GM12878 (cell line): ENCODE results near the gene PDZD7. TPM values are rescaled to one million over a fixed set of nuclear protein-coding genes. Genes with fewer than 3 reads are reported as not detected.

Experiments used
- ATAC-seq: fragments of 200-7000 bp; cut with Tn5 transposase; 3 replicates; pipeline ENCODE4 v1.9.1; 2020; ENCODE audit warnings: mild to moderate bottlenecking, moderate library complexity
- BruUV-seq: library from RNA; stranded (reverse); fragments of 400-500 nt; replicated peaks from 2 replicates; lab custom pipeline; 2021; lab: Mats Ljungman, UMichigan
- CTCF ChIA-PET: fragments of 300-600 bp; sonication (Branson Sonifier 250); formaldehyde crosslinking; extraction: SDS; loops from one replicate; lab custom pipeline; 2021; ENCODE audit warnings: inconsistent platforms; lab: Yijun Ruan, JAX
- POLR2A ChIA-PET: fragments of 350-600 bp; formaldehyde crosslinking; extraction: SDS; loops from one replicate; lab custom pipeline; 2021; ENCODE audit warnings: inconsistent platforms; lab: Charles Lee
- RAD21 ChIA-PET: fragments of 300-600 bp; sonication (Branson Sonifier 250); formaldehyde crosslinking; loops from one replicate; lab custom pipeline; 2023; ENCODE audit warnings: antibody characterized with exemption; ENCODE audit not compliant: unreplicated experiment; lab: Charles Lee
- SMC1A ChIA-PET: fragments of 300-600 bp; sonication (Branson Sonifier 250); formaldehyde crosslinking; loops from one replicate; lab custom pipeline; 2023; ENCODE audit not compliant: unreplicated experiment, uncharacterized antibody; lab: Charles Lee
- DNase-seq: peaks from one replicate; pipeline ENCODE4 v3.0.0-alpha.2; 2011; ENCODE audit warnings: low read depth, low spot score
- FAIRE-seq: peaks from 3 replicates; lab custom pipeline; 2011; peaks lifted over from hg19 to GRCh38; lab: Jason Lieb, UNC
- H2AFZ ChIP-seq: 2 replicates; pipeline ENCODE4 v1.6.0; 2011; ENCODE audit warnings: low read depth, low read length, control low read depth; ENCODE audit not compliant: control insufficient read depth
- H3K27ac ChIP-seq: 2 replicates; pipeline ENCODE4 v1.5.1; 2011; ENCODE audit warnings: control low read depth; ENCODE audit not compliant: control insufficient read depth, insufficient read depth
- H3K27me3 ChIP-seq, 2 experiments: replicated peaks in 1 of 2; 2 replicates each; pipeline versions ENCODE4 v1.6.0 to v1.6.1; 2011; ENCODE audit warnings: low read length in 1 of 2; ENCODE audit not compliant: control insufficient read depth in 2 of 2, insufficient read depth in 2 of 2
- H3K36me3 ChIP-seq, 2 experiments: 2 replicates each; pipeline ENCODE4 v1.5.1; 2011; ENCODE audit warnings: low read length in 1 of 2; ENCODE audit not compliant: control insufficient read depth in 2 of 2, insufficient read depth in 2 of 2
- H3K4me1 ChIP-seq: 2 replicates; pipeline ENCODE4 v1.6.1; 2011; ENCODE audit warnings: mild to moderate bottlenecking, low read length, moderate library complexity, mixed read lengths; ENCODE audit not compliant: control insufficient read depth, insufficient read depth
- H3K4me2 ChIP-seq: 2 replicates; pipeline ENCODE4 v1.6.0; 2011; ENCODE audit warnings: control low read depth; ENCODE audit not compliant: control insufficient read depth, insufficient read depth
- H3K4me3 ChIP-seq: fragments of 200-600 bp; sonication (generic); 2 replicates; pipeline ENCODE4 v1.5.1; 2016
- H3K79me2 ChIP-seq: 2 replicates; pipeline ENCODE4 v1.6.0; 2011; ENCODE audit warnings: low read length; ENCODE audit not compliant: control insufficient read depth, insufficient read depth
- H3K9ac ChIP-seq: 2 replicates; pipeline ENCODE4 v1.8.0; 2011; ENCODE audit warnings: low read length, control low read depth, mixed read lengths; ENCODE audit not compliant: control insufficient read depth, insufficient read depth
- H3K9me3 ChIP-seq: replicated peaks from 3 replicates; pipeline ENCODE4 v1.5.1; 2011; ENCODE audit warnings: mild to moderate bottlenecking, low read length; ENCODE audit not compliant: control insufficient read depth, insufficient read depth
- H4K20me1 ChIP-seq: 2 replicates; pipeline ENCODE4 v1.6.0; 2011; ENCODE audit not compliant: control insufficient read depth, insufficient read depth
- BRCA1 ChIP-seq: IDR thresholded peaks from 2 replicates; pipeline ENCODE4 v1.6.1; 2011; ENCODE audit warnings: low read depth, low read length, improper control_type of control experiment
- CHD2 ChIP-seq: IDR thresholded peaks from 2 replicates; pipeline ENCODE4 v1.6.1; 2011; ENCODE audit warnings: low read depth, low read length, improper control_type of control experiment, borderline replicate concordance
- EED ChIP-seq: sonication (generic); IDR thresholded peaks from 2 replicates; pipeline ENCODE4 v1.6.1; 2016; ENCODE audit warnings: antibody characterized with exemption, low read depth
- KDM1A ChIP-seq: fragments of 200-600 bp; sonication (generic); IDR thresholded peaks from 2 replicates; pipeline ENCODE4 v1.6.1; 2016; ENCODE audit warnings: borderline replicate concordance
- KLF5 ChIP-seq: fragments of 450-650 bp; IDR thresholded peaks from 2 replicates; pipeline ENCODE4 v1.6.1; 2014; ENCODE audit warnings: mild to moderate bottlenecking; ENCODE audit not compliant: partially characterized antibody
- NFIC ChIP-seq: IDR thresholded peaks from 2 replicates; pipeline ENCODE4 v1.6.1; 2012; ENCODE audit warnings: low read depth, mild to moderate bottlenecking, inconsistent platforms, low read length, moderate library complexity
- NFXL1 ChIP-seq: fragments of 450-650 bp; IDR thresholded peaks from 2 replicates; pipeline ENCODE4 v1.6.1; 2017; ENCODE audit warnings: antibody characterized with exemption, mild to moderate bottlenecking, borderline replicate concordance
- NR2C2 ChIP-seq: IDR thresholded peaks from 2 replicates; pipeline ENCODE4 v1.6.1; 2011; ENCODE audit warnings: borderline replicate concordance, low read depth; ENCODE audit not compliant: control insufficient read depth, insufficient read length
- NR2F1 ChIP-seq: fragments of 450-650 bp; conservative IDR thresholded peaks from 2 replicates; pipeline ENCODE4 v1.6.1; 2017; ENCODE audit warnings: mild to moderate bottlenecking
- PML ChIP-seq: IDR thresholded peaks from 2 replicates; pipeline ENCODE4 v1.6.1; 2012; ENCODE audit warnings: low read length, inconsistent platforms
- RCOR1 ChIP-seq: conservative IDR thresholded peaks from 2 replicates; pipeline ENCODE4 v1.6.1; 2012; ENCODE audit warnings: low read depth, low read length, improper control_type of control experiment
- SMC3 ChIP-seq: IDR thresholded peaks from 2 replicates; pipeline ENCODE4 v1.6.1; 2011; ENCODE audit warnings: low read length, improper control_type of control experiment, borderline replicate concordance
- SREBF1 ChIP-seq: IDR thresholded peaks from 2 replicates; pipeline ENCODE4 v1.6.1; 2012; ENCODE audit warnings: mild to moderate bottlenecking, low read length
- WRNIP1 ChIP-seq: IDR thresholded peaks from 2 replicates; pipeline ENCODE4 v1.6.1; 2011; ENCODE audit warnings: low read depth, low read length, improper control_type of control experiment, borderline replicate concordance
- ZNF207 ChIP-seq: fragments of 450-650 bp; IDR thresholded peaks from 2 replicates; pipeline ENCODE4 v1.6.1; 2014; ENCODE audit warnings: antibody characterized with exemption, mild to moderate bottlenecking, borderline replicate concordance
- WGBS: methylation state at CpG from one replicate; pipeline ENCODE4 v1.1.6; 2016; ENCODE audit warnings: low lambda C conversion rate; ENCODE audit not compliant: insufficient replicate concordance, insufficient coverage; ENCODE audit errors: missing lambda C conversion rate; 5-methylcytosine and 5-hydroxymethylcytosine counted together
- in situ Hi-C: fragments of 300-500 bp; cut with MboI; formaldehyde crosslinking; loops from 9 replicates; pipeline ENCODE4 v1.14.3; 2018; ENCODE audit warnings: mixed read lengths
- intact Hi-C: fragments of 100-400 bp; cut with micrococcal nuclease; formaldehyde crosslinking; loops from one replicate; pipeline ENCODE4 v1.14.2; 2022; ENCODE audit not compliant: unreplicated experiment
- polyA plus RNA-seq, 11 experiments: library from polyadenylated mRNA; depleted of rRNA in 4 of 11; unstranded in 6 of 11; stranded (reverse) in 5 of 11; fragments of >200 nt; fragmentation: Nextera tagmentation in 4 of 11; fragmentation: Illumina TruSeq in 1 of 11; extraction: Ambion mirVana in 4 of 11; extraction: Trizol in 1 of 11; gene quantifications; 1 replicate in 1 of 11; 2 replicates in 10 of 11; pipeline versions ENCODE4 v1.2.1 to v1.2.3, GENCODE V29; 2011 to 2016; ENCODE audit warnings: inconsistent platforms in 2 of 11, missing spikeins in 2 of 11, low read depth in 1 of 11
- total RNA-seq, 4 experiments: library from RNA; depleted of rRNA in 3 of 4; stranded (reverse); fragments of >200 nt in 3 of 4; fragmentation: Illumina TruSeq in 1 of 4; extraction: Trizol in 1 of 4; gene quantifications; 2 replicates each; pipeline versions ENCODE4 v1.2.1 to v1.2.3, GENCODE V29; 2013 to 2021
- TF ChIP-seq, protein P1 (sequence below): fragments of 450-650 bp; IDR thresholded peaks from 2 replicates; pipeline ENCODE4 v1.6.1; 2017; ENCODE audit warnings: mild to moderate bottlenecking, moderate library complexity

The PDZD7 gene
- total and polyA plus RNA-seq, 10 of the 15 experiments (the other 5 are each of a cell fraction or from before 2014, with no cell fraction given) = 0.01 to 0.20 (median 0.03) TPM; not detected in 7

DNA sequence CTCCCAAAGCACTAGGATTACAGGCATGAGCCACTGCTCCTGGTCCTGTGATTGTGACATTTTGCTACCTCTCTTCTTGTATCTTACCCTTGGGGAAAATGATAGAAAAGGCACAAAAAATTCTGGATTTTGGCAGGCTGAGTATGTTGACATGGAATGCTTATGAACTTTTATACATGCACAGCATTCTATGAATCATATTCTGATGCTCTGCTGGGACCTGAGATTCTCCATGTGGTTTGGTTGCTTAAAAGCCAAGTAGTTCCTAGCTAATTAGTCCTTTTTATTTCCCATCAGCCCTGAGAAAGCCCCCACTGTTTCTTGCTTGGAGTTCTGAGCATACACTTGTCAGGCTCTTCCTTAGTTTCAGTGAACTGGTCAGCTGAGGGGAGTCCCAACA is 22.6 kb upstream of the PDZD7 start:
- ChIA-PET CTCF (interaction anchor here (4.0 to 24.4 kb wide), 4 partner anchors 4 to 88 kb away, joined by 23 to 885 read pairs (median 467); partner anchors contain the start of gene KAZALD1), RAD21 (no interaction called here), POLR2A (no interaction called here), SMC1A (interaction anchor here (1.5 to 4.0 kb wide), 2 partner anchors 11 to 14 kb away, joined by 5 to 29 read pairs; no protein-coding TSS in a partner anchor)
- Histone ChIP-seq H3K27ac (no peak overlapping the region), H3K27me3 (no peaks in the 10 kb centered on the region), H3K4me3 (no peak overlapping the region), H4K20me1 (no peaks in the 10 kb centered on the region), H3K9ac (no peak overlapping the region), H2AFZ (no peak overlapping the region), H3K36me3 (no peaks in the 10 kb centered on the region), H3K9me3 (no peaks in the 10 kb centered on the region), H3K79me2 (peaks cover 6% of the 10 kb centered on the region), H3K4me2 (no peak overlapping the region), H3K4me1 (peaks cover 8% of the 10 kb centered on the region)
- FAIRE-seq = no peak
- no peak for DNase-seq
- intact Hi-C loops = no loop called here
- in situ Hi-C loops = no loop called here
- TF ChIP-seq NFIC = no peak
- TF ChIP-seq EED = no peak
- TF ChIP-seq RCOR1 = no peak
- no peak for TF ChIP-seq SREBF1
- no peak for ATAC-seq
- no TSS peak for BruUV-seq

DNA sequence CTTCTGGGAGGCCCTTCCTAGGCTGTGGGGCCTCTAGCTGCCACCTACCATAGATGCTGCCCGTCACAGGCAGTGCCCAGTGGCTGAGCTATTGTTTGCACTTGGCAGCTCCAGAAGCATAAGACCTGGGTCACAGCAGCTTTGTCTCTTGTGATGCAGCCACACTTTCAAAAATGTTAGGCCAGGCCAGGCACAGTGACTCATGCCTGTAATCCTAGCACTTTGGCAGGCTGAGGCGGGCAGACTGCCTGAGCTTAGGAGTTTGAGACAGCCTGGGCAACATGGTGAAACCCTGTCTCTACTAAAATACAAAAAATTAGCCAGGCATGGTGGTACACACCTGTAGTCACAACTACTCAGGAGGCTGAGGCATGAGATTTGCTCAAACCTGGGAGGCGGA is 21.4 kb upstream of the PDZD7 start:
- H3K9me3 ChIP-seq = no peaks in the 10 kb centered on the region
- H3K4me1 ChIP-seq = peaks cover 8% of the 10 kb centered on the region
- ChIA-PET CTCF (interaction anchor here (1.4 to 24.4 kb wide), 9 partner anchors 2 to 90 kb away, joined by 3 to 885 read pairs (median 23); partner anchors contain the start of genes KAZALD1, PDZD7 and SFXN3), RAD21 (interaction anchor here (1.6 to 3.4 kb wide), 5 partner anchors 10 to 90 kb away, joined by 4 to 44 read pairs (median 20); partner anchors contain the start of genes PDZD7 and SFXN3), POLR2A (interaction anchor here (0.8 to 3.1 kb wide), 3 partner anchors 9 to 45 kb away, joined by 7 to 30 read pairs (median 9); partner anchors contain the start of gene KAZALD1), SMC1A (interaction anchor here (1.2 to 4.0 kb wide), 6 partner anchors 10 to 90 kb away, joined by 3 to 30 read pairs (median 18); partner anchors contain the start of gene KAZALD1)
- ATAC-seq = no peak
- peak; percentile 7 for FAIRE-seq
- DNase-seq = no peak
- no TSS peak for BruUV-seq
- H3K79me2 ChIP-seq = peaks cover 4% of the 10 kb centered on the region; the same call in 1 of the 2 replicates
- H4K20me1 ChIP-seq = no peaks in the 10 kb centered on the region
- H3K4me3 ChIP-seq = no peak overlapping the region
- intact Hi-C loops = no loop called here
- in situ Hi-C loops = no loop called here
- H3K4me2 ChIP-seq = no peak overlapping the region
- no peaks in the 10 kb centered on the region for H3K36me3 ChIP-seq
- H3K27me3 ChIP-seq = peaks cover 0 to 1% of the 10 kb centered on the region in 2 experiments; a peak in 2 of 4 replicates
- 95% methylated on average over 3 of the region's 3 CpGs for WGBS
- H3K9ac ChIP-seq = no peak overlapping the region
- no peak overlapping the region for H3K27ac ChIP-seq
- no peak overlapping the region for H2AFZ ChIP-seq
- TF ChIP-seq ZNF207 (no peak), WRNIP1 (no peak), NR2C2 (no peak), SMC3 (no peak), NR2F1 (no peak), PML (no peak), KLF5 (no peak), NFXL1 (no peak), KDM1A (no peak), BRCA1 (no peak), CHD2 (no peak)
- TF ChIP-seq, protein P1, sequence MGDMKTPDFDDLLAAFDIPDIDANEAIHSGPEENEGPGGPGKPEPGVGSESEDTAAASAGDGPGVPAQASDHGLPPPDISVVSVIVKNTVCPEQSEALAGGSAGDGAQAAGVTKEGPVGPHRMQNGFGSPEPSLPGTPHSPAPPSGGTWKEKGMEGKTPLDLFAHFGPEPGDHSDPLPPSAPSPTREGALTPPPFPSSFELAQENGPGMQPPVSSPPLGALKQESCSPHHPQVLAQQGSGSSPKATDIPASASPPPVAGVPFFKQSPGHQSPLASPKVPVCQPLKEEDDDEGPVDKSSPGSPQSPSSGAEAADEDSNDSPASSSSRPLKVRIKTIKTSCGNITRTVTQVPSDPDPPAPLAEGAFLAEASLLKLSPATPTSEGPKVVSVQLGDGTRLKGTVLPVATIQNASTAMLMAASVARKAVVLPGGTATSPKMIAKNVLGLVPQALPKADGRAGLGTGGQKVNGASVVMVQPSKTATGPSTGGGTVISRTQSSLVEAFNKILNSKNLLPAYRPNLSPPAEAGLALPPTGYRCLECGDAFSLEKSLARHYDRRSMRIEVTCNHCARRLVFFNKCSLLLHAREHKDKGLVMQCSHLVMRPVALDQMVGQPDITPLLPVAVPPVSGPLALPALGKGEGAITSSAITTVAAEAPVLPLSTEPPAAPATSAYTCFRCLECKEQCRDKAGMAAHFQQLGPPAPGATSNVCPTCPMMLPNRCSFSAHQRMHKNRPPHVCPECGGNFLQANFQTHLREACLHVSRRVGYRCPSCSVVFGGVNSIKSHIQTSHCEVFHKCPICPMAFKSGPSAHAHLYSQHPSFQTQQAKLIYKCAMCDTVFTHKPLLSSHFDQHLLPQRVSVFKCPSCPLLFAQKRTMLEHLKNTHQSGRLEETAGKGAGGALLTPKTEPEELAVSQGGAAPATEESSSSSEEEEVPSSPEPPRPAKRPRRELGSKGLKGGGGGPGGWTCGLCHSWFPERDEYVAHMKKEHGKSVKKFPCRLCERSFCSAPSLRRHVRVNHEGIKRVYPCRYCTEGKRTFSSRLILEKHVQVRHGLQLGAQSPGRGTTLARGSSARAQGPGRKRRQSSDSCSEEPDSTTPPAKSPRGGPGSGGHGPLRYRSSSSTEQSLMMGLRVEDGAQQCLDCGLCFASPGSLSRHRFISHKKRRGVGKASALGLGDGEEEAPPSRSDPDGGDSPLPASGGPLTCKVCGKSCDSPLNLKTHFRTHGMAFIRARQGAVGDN = no peak
